SU-DHL-6 (cell line): ENCODE data around the gene GPR141.

Source experiments
- H2AFZ ChIP-seq: fragments of 200-600 bp; sonication (generic); 2 replicates; pipeline ENCODE4 v1.6.1; 2014; ENCODE audit warnings: low read depth, mild to moderate bottlenecking, moderate library complexity, mixed read lengths, antibody characterized with exemption, low read length; ENCODE audit not compliant: severe bottlenecking
- H3F3A ChIP-seq: fragments of 200-600 bp; shearing (Covaris generic); 2 replicates; pipeline ENCODE4 v1.6.0; 2016; ENCODE audit warnings: antibody characterized with exemption, mild to moderate bottlenecking; ENCODE audit not compliant: insufficient read depth
- H3K27ac ChIP-seq: fragments of 200-600 bp; sonication (generic); 2 replicates; pipeline ENCODE4 v1.5.1; 2016; ENCODE audit warnings: low read depth, mild to moderate bottlenecking, low read length, moderate library complexity, mixed read lengths
- H3K27me3 ChIP-seq: fragments of 200-600 bp; sonication (generic), shearing (Covaris generic); 2 replicates; pipeline ENCODE4 v1.6.0; 2014; ENCODE audit warnings: mild to moderate bottlenecking, low read length
- H3K36me3 ChIP-seq: fragments of 200-600 bp; sonication (generic); 2 replicates; pipeline ENCODE4 v1.6.1; 2014; ENCODE audit warnings: mild to moderate bottlenecking, low read length, mixed read lengths
- H3K4me2 ChIP-seq: fragments of 300-600, 200-600 bp; shearing (Covaris generic), sonication (generic); 2 replicates; pipeline ENCODE4 v1.6.0; 2014; ENCODE audit warnings: low read length, low read depth, mild to moderate bottlenecking; ENCODE audit not compliant: poor library complexity, severe bottlenecking
- H3K4me3 ChIP-seq: fragments of 200-600 bp; sonication (generic); 2 replicates; pipeline ENCODE4 v1.5.1; 2014; ENCODE audit warnings: antibody characterized with exemption, low read length, mild to moderate bottlenecking, mixed read lengths; ENCODE audit not compliant: insufficient read depth, poor library complexity, severe bottlenecking
- H3K79me2 ChIP-seq: fragments of 200-600 bp; sonication (generic); 2 replicates; pipeline ENCODE4 v1.6.1; 2014; ENCODE audit warnings: mild to moderate bottlenecking, low read length, moderate library complexity; ENCODE audit not compliant: insufficient read depth
- H3K9ac ChIP-seq: fragments of 200-600 bp; sonication (generic); 2 replicates; pipeline ENCODE4 v1.7.0; 2014; ENCODE audit warnings: mild to moderate bottlenecking, low read length
- H3K9me2 ChIP-seq: fragments of 200-600 bp; sonication (generic); replicated peaks from 2 replicates; pipeline ENCODE4 v1.6.1; 2014; ENCODE audit warnings: low read length; ENCODE audit not compliant: insufficient read depth
- H3K9me3 ChIP-seq: fragments of 200-600 bp; sonication (generic); 2 replicates; pipeline ENCODE4 v1.6.1; 2014; ENCODE audit warnings: low read length, mixed read lengths; ENCODE audit not compliant: insufficient read depth
- H4K20me1 ChIP-seq: fragments of 200-600 bp; sonication (generic); 2 replicates; pipeline ENCODE4 v1.6.1; 2014; ENCODE audit warnings: low read depth, mild to moderate bottlenecking, antibody characterized with exemption, low read length, moderate library complexity, mixed read lengths
- EZH2phosphoT487 ChIP-seq: fragments of 200-600 bp; sonication (generic), shearing (Covaris generic); conservative IDR thresholded peaks from 2 replicates; pipeline ENCODE4 v1.6.1; 2018; ENCODE audit warnings: mild to moderate bottlenecking, antibody characterized with exemption, low read length, moderate library complexity, mixed read lengths
- TF ChIP-seq, protein P1 (sequence below): fragments of 200-600 bp; sonication (generic); IDR thresholded peaks from one replicate; pipeline ENCODE4 v1.5.1; 2017; ENCODE audit warnings: antibody characterized with exemption, mild to moderate bottlenecking, low read length, moderate library complexity; ENCODE audit not compliant: insufficient read depth, poor library complexity, severe bottlenecking

Gene GPR141

DNA sequence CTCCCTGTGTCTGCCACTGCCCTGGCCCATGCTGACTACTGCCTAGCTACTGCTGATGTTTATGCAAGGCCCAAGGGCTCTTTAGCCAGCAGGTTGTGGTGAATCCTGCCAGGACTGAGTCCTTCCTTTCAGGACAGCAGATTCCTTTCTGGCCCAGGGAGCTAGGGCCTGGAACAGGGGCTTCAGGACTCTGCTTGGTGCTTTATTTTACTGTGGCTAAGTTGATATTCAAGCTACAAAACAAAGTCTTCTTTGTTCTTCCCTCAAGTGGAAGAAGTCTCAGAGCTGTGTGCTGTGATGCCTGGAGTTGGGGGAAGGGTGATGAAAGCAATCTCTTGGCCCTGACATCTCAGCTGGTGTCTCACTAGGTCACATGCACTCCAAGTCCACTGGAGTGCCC, 98.6 kb downstream of the GPR141 start:
- H3K9me3 ChIP-seq: 0 out of 2 replicates have a peak, but pooled peaks cover 4% of the 10 kb centered on the region
- no peaks in the 10 kb centered on the region for H3K27me3 ChIP-seq
- H3K4me3 ChIP-seq: no peak overlapping the region
- no peak overlapping the region for H3K4me2 ChIP-seq
- no peaks in the 10 kb centered on the region for H3K9me2 ChIP-seq
- no peaks in the 10 kb centered on the region for H3K36me3 ChIP-seq
- no peak overlapping the region for H3K27ac ChIP-seq
- H4K20me1 ChIP-seq: no peaks in the 10 kb centered on the region
- H3K9ac ChIP-seq: no peak overlapping the region
- H3F3A ChIP-seq: no peaks in the 10 kb centered on the region
- no peak overlapping the region for H2AFZ ChIP-seq
- no peak for TF ChIP-seq EZH2phosphoT487
- TF ChIP-seq, protein P1, sequence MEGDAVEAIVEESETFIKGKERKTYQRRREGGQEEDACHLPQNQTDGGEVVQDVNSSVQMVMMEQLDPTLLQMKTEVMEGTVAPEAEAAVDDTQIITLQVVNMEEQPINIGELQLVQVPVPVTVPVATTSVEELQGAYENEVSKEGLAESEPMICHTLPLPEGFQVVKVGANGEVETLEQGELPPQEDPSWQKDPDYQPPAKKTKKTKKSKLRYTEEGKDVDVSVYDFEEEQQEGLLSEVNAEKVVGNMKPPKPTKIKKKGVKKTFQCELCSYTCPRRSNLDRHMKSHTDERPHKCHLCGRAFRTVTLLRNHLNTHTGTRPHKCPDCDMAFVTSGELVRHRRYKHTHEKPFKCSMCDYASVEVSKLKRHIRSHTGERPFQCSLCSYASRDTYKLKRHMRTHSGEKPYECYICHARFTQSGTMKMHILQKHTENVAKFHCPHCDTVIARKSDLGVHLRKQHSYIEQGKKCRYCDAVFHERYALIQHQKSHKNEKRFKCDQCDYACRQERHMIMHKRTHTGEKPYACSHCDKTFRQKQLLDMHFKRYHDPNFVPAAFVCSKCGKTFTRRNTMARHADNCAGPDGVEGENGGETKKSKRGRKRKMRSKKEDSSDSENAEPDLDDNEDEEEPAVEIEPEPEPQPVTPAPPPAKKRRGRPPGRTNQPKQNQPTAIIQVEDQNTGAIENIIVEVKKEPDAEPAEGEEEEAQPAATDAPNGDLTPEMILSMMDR: no peak
- H3K79me2 ChIP-seq: no peaks in the 10 kb centered on the region

GRCh38 chr7:37784015-37784414, 100.4 kb downstream of the GPR141 start:
- Histone ChIP-seq H3F3A (no peaks in the 10 kb centered on the region), H3K9ac (no peak overlapping the region), H3K79me2 (no peaks in the 10 kb centered on the region), H3K4me3 (no peak overlapping the region), H3K9me2 (no peaks in the 10 kb centered on the region), H3K36me3 (no peaks in the 10 kb centered on the region), H3K9me3 (no peaks in the 10 kb centered on the region), H3K27ac (no peak overlapping the region), H4K20me1 (no peaks in the 10 kb centered on the region), H2AFZ (no peak overlapping the region), H3K27me3 (no peaks in the 10 kb centered on the region), H3K4me2 (no peak overlapping the region)
- TF ChIP-seq, protein P1: no peak
- no peak for TF ChIP-seq EZH2phosphoT487

GRCh38 chr7:37786741-37787569, 103.4 kb downstream of the GPR141 start:
- Histone ChIP-seq H3K4me3 (no peak overlapping the region), H3K9ac (no peak overlapping the region), H3K27me3 (no peaks in the 10 kb centered on the region), H3K36me3 (no peaks in the 10 kb centered on the region), H3K9me3 (no peaks in the 10 kb centered on the region), H3K4me2 (no peak overlapping the region), H3K79me2 (no peaks in the 10 kb centered on the region), H3F3A (no peaks in the 10 kb centered on the region), H2AFZ (no peak overlapping the region), H4K20me1 (no peaks in the 10 kb centered on the region), H3K27ac (no peak overlapping the region), H3K9me2 (no peaks in the 10 kb centered on the region)
- no peak for TF ChIP-seq EZH2phosphoT487
- TF ChIP-seq, protein P1: no peak
